HG02938 (cell line): ENCODE measurements around the gene GALNT14.

Source experiments
- ATAC-seq: cut with Tn5 transposase; IDR thresholded peaks from one replicate; pipeline ENCODE4 v1.9.1; 2021; ENCODE audit warnings: mild to moderate bottlenecking, moderate library complexity; ENCODE audit not compliant: unreplicated experiment

The GALNT14 gene

GRCh38 chr2:31058096-31059035 lies 79.9 kb downstream of the GALNT14 start:
- ATAC-seq = no peak

DNA sequence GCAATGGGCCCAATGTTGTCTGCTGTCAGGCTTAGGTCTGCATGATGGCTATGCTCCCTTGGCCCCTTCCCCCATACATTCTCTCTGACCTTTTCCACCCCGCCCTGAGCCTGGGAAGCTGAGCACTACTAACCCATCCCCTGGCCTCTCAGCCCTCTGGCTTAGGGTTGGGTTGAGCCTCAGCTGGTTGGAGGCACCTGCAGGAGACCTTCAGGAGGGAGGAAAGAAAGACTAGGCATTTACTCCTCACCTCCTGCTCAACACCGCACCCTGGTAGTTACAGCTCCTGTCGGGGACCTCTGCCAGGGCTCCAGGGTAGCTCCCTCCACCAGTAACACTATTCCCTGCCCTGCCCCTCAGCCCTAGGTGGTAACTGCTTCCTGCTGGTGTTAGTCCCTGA lies 80.5 kb downstream of the GALNT14 start:
- ATAC-seq = no peak

- ATAC-seq = no peak
Measured at GRCh38 chr2:31055938-31056337, 82.3 kb downstream of the GALNT14 start.

DNA sequence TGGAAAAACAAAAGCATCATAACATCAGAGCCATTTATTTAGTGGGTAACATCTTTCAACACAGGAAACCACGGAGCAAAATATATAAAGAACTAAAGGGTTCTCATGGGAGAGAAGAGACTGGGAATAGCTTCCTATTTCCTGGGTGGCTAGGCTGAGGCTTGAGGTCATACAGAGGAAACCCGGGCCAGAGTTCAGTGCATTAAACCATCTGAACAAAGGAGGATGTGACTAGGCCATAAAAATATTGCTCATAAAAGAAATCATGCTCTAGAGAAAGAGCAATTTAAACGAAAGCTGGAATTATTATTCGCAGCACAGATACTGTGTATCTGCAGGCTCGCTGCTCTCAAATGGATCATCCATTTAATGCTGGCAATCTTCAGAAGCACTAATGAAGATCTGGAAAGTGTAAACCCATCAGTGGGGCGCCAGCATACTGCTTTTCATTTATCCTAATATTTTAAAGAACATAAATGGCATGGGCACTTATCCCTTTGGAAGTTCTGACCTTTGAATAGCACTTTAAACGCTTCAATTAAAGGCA lies 83.3 kb downstream of the GALNT14 start:
- ATAC-seq = no peak

DNA sequence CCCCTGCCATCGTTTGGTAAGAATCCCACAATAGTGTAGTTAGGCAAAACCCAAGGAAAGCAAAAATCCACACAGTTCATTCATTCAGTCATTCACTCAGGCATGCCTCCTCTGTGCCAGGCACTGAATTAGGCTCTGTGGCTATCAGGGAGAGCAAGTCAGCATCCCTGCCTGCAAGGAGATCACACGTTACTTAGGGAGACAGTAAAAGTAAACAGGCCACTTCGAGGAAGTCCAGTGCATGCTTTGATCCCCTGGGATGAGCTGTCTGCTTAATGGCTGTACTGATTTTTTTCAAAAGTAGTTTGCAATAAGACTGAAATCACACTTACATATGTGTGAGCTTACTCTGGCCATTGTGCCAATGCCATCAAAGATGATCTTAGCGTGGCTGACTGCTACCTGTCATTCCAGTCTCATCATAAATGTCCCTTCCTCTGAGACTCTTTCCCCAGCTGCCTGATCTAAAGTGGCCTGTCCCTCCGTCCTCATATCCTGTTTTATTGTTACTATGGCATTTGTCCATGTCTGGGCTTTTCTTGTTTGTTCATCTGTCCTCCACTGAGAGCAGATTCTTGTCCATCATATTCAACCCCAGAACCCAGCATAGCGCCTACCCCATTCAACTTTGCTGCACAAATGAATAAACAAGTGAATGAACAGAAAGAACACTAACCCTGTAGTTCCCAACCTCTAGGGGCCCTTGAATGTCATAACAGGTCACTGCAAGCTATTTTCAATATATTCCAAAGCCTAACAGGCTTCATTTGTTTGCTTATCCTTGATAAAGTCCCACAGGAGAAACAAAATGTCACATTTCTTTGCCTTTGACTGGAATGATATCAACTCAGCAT lies 84.1 kb downstream of the GALNT14 start:
- ATAC-seq = no peak

GRCh38 chr2:31052284-31052683 lies 86.0 kb downstream of the GALNT14 start:
- ATAC-seq = no peak

GRCh38 chr2:31051258-31052140 lies 86.7 kb downstream of the GALNT14 start:
- no peak for ATAC-seq

- no peak for ATAC-seq
Measured at GRCh38 chr2:31049916-31050588, 88.2 kb downstream of the GALNT14 start.

DNA sequence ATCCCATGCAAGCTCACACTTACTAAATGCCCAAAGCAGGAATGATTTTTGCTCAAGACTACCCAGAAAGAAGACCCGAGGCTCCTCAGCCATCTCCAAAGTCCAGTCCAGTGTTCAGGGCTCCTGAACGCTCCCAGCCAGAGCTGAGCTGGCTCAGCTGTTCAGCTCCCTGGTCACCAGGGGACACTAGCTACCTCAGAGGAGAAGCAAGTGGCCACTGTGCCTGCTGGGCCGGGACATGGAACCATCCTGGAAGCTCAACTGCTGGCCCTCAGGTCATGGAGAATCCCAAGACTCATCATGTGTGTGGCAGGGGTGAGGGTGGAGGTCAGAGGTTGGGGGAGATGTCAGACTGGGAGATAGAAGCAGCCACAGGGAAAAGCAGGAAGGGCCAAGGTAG lies 89.0 kb downstream of the GALNT14 start:
- no peak for ATAC-seq

DNA sequence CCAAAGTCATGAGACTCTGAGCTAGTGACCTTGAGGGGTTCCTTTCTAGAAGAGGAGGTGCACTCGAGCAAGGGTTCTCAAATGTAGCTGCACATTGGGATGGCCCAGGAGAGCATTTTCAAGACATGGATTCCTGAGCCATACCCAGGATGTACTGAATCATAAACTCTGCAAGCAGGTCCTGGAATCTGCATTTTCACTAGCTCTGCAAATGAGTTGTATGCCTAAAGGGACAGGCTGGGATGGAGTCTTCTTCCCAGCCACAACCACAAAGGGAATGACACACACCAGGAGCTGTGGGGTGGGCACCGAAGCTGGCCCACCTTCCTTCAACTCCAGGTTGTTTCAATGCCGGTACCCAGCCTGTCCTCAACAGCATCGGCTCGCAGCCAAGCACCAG lies 90.6 kb downstream of the GALNT14 start:
- ATAC-seq = no peak

DNA sequence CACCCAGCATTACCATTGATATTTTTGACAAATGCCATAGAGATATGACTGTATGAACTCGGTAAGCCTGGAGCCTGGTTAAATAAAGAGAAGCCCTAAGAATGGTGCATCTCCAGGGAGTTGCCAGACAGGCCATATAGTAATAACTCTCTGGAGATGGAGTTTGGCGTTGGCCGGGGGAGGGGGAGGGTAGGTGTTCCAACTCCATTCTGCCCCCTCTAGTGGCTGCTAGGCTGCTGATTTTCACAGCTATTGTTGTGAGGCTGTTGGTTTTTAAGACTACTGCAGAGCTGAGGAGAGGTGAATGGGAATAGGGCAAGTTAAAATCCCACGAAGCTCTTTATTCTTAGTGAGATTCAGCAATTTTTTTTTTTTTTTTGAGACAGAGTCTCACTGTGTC lies 99.9 kb downstream of the GALNT14 start:
- no peak for ATAC-seq

- ATAC-seq = no peak
Measured at GRCh38 chr2:31037058-31037457, 101.2 kb downstream of the GALNT14 start.

GRCh38 chr2:31033032-31033431 lies 105.2 kb downstream of the GALNT14 start:
- no peak for ATAC-seq

DNA sequence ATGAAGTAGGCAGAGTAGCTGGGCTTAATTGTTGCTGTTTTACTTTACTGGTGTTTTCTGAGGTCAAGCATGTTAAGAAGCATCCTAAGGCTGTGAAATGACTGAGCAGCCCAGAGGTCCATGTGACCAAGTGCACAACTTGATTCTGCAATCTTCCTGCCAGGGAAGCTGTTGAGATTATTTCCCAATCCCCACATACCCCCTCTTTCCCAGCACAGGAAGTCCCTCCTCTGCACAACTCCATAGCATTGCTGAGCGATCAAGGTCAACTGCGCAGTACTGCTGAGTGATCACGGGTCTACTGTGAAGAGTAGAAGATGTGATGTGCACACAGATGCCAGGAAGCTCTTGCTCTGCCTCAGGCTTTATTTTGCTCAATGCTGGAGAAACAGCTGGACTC lies 105.8 kb downstream of the GALNT14 start:
- no peak for ATAC-seq

GRCh38 chr2:31031132-31031706 lies 107.0 kb downstream of the GALNT14 start:
- peak; percentile 97 for ATAC-seq

GRCh38 chr2:31028417-31028816 lies 109.8 kb downstream of the GALNT14 start:
- no peak for ATAC-seq

GRCh38 chr2:31027549-31027948 lies 110.7 kb downstream of the GALNT14 start:
- no peak for ATAC-seq

DNA sequence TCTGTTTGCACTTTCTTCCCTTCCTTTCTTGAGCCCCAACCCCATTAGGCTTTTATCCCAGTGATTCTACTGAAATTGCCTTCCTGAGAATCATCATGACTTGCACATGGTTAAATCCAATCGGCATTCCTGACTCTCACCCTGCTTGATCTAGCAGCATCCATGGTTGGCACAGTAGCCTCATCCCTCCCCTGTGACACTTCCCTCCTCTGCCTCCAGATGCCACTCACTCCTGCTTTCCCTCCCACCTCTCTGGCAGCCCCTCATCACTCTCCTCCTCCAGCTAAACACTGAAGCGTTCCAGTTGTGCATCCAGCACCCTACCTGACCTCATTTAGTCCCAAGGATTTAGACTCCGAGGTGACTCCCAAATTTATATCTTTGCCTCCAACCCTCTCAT lies 114.7 kb downstream of the GALNT14 start:
- no peak for ATAC-seq

- ATAC-seq = no peak
Measured at GRCh38 chr2:31020713-31021112, 117.5 kb downstream of the GALNT14 start.

DNA sequence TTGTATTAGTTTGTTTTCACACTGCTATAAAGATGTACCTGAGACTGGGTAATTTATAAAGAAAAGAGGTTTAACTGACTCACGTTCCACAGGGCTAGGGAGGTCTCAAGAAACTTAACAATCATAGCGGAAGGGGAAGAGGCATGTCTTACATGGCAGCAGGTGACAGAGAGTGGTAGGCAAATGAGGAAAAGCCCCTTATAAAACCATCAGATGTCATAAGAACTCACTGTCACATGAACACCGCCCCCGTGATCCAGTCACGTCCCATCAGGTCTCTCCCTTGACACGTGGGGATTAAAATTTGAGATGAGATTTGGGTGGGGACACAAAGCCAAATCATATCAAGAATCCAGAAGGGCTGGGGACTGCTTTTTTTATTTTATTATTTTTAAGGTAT lies 120.0 kb downstream of the GALNT14 start:
- ATAC-seq = no peak
